Liver (tissue), 9 donors: ENCODE measurements around the gene MECP2. TPM values are rescaled to one million over a fixed set of nuclear protein-coding genes. Genes with fewer than 3 reads are reported as not detected.

Experiments used
- DNase-seq: peaks from one replicate; pipeline ENCODE4 v3.0.0-alpha.2; 2017; ENCODE audit warnings: low spot score
- H3K27ac ChIP-seq, 2 donors: one replicate each; pipeline ENCODE4 v1.7.0; 2013; ENCODE audit warnings: inconsistent platforms in 2 of 2, low read length in 2 of 2, control low read depth in 1 of 2, low read depth in 1 of 2, mild to moderate bottlenecking in 1 of 2
- H3K27me3 ChIP-seq, 4 donors: one replicate each; pipeline versions ENCODE4 v1.6.1 to v1.7.0; 2013; ENCODE audit warnings: low read length in 3 of 4, inconsistent platforms in 1 of 4, mild to moderate bottlenecking in 1 of 4, moderate library complexity in 1 of 4; ENCODE audit not compliant: control insufficient read depth in 4 of 4, insufficient read depth in 4 of 4
- H3K36me3 ChIP-seq, 4 donors: one replicate each; pipeline versions ENCODE4 v1.6.1 to v1.7.0; 2013; ENCODE audit warnings: low read length in 3 of 4, mild to moderate bottlenecking in 3 of 4, low read depth in 1 of 4, moderate library complexity in 1 of 4; ENCODE audit not compliant: control insufficient read depth in 4 of 4, insufficient read depth in 3 of 4
- H3K4me1 ChIP-seq, 4 donors: one replicate each; pipeline versions ENCODE4 v1.6.1 to v1.7.0; 2013; ENCODE audit warnings: low read length in 3 of 4, mild to moderate bottlenecking in 3 of 4, moderate library complexity in 1 of 4; ENCODE audit not compliant: control insufficient read depth in 4 of 4, insufficient read depth in 4 of 4
- H3K4me3 ChIP-seq, 3 donors: one replicate each; pipeline versions ENCODE4 v1.6.1 to v1.7.0; 2013; ENCODE audit warnings: low read length in 3 of 3, control low read depth in 1 of 3, low read depth in 1 of 3, mild to moderate bottlenecking in 1 of 3
- H3K9ac ChIP-seq, 2 donors: one replicate each; pipeline ENCODE4 v1.7.0; 2013; ENCODE audit warnings: low read length in 2 of 2, mild to moderate bottlenecking in 2 of 2, moderate library complexity in 2 of 2, control low read depth in 1 of 2, low read depth in 1 of 2
- H3K9me3 ChIP-seq, 4 donors: one replicate each; pipeline versions ENCODE4 v1.6.1 to v1.7.0; 2013; ENCODE audit warnings: low read length in 3 of 4; ENCODE audit not compliant: control insufficient read depth in 4 of 4
- CTCF ChIP-seq: fragments of 150-350 bp; IDR thresholded peaks from 2 replicates; pipeline ENCODE4 v1.5.1; 2017; ENCODE audit warnings: improper control_type of control experiment, low read depth, low read length; ENCODE audit not compliant: missing input control
- EGR1 ChIP-seq, 2 donors: IDR thresholded peaks; 2 replicates each; pipeline ENCODE4 v1.6.1; 2016 to 2018; ENCODE audit warnings: antibody characterized with exemption in 2 of 2, low read depth in 2 of 2
- FOXA2 ChIP-seq: IDR thresholded peaks from 2 replicates; pipeline ENCODE4 v1.6.1; 2016; ENCODE audit warnings: antibody characterized with exemption
- GABPA ChIP-seq, 2 donors: IDR thresholded peaks in 1 of 2; conservative IDR thresholded peaks in 1 of 2; 2 replicates each; pipeline ENCODE4 v1.6.1; 2016; ENCODE audit warnings: antibody characterized with exemption in 2 of 2, mild to moderate bottlenecking in 1 of 2, moderate library complexity in 1 of 2
- HNF4G ChIP-seq: IDR thresholded peaks from 2 replicates; pipeline ENCODE4 v1.6.1; 2016; ENCODE audit warnings: antibody characterized with exemption
- NR2F2 ChIP-seq: IDR thresholded peaks from 2 replicates; pipeline ENCODE4 v1.6.1; 2016; ENCODE audit warnings: antibody characterized with exemption
- RXRA ChIP-seq, 2 donors: IDR thresholded peaks; 2 replicates each; pipeline ENCODE4 v1.6.1; 2017 to 2018; ENCODE audit warnings: antibody characterized with exemption in 2 of 2, mild to moderate bottlenecking in 1 of 2
- TAF1 ChIP-seq: conservative IDR thresholded peaks from 2 replicates; pipeline ENCODE4 v1.6.1; 2016; ENCODE audit warnings: antibody characterized with exemption, mild to moderate bottlenecking
- YY1 ChIP-seq: IDR thresholded peaks from 2 replicates; pipeline ENCODE4 v1.6.1; 2016; ENCODE audit warnings: antibody characterized with exemption, mild to moderate bottlenecking
- ZBTB33 ChIP-seq: IDR thresholded peaks from 2 replicates; pipeline ENCODE4 v1.6.1; 2016; ENCODE audit warnings: antibody characterized with exemption
- WGBS: extraction: QIAGEN DNeasy Blood & Tissue Kit; methylation state at CpG from one replicate; pipeline ENCODE4 v1.1.7; 2013; 5-methylcytosine and 5-hydroxymethylcytosine counted together
- polyA plus RNA-seq, 2 donors: library from polyadenylated mRNA; stranded (reverse) in 1 of 2; unstranded in 1 of 2; fragments of 200-250 nt in 1 of 2; fragments of >200 nt in 1 of 2; fragmentation: Nextera tagmentation in 1 of 2; extraction: Ambion mirVana in 1 of 2; gene quantifications; one replicate each; pipeline versions ENCODE4 v1.2.1 to v1.2.3, GENCODE V29; 2013 to 2015
- total RNA-seq, 2 donors: library from RNA; depleted of rRNA; stranded (reverse); fragments of >200 nt; gene quantifications; one replicate each; pipeline ENCODE4 v1.2.3, GENCODE V29; 2014
- TF ChIP-seq, protein P1 (sequence below): IDR thresholded peaks from 2 replicates; pipeline ENCODE4 v1.6.1; 2016; ENCODE audit warnings: antibody characterized with exemption, mild to moderate bottlenecking
- TF ChIP-seq, protein P2 (sequence below): IDR thresholded peaks from 2 replicates; pipeline ENCODE4 v1.6.1; 2016; ENCODE audit warnings: antibody characterized with exemption
- donor health status: healthy.
- donor health status: healthy.
- donor health status: healthy.
- donor health status: healthy.
- donor health status: healthy.

The MECP2 gene
- total and polyA plus RNA-seq, 4 donors, result 6.9 to 22.0 (median 10.0) TPM

- H3K27me3 ChIP-seq, result no peaks in the 10 kb centered on the region
- peak overlapping the region in 1 of 2 donors; percentile 22 for H3K9ac ChIP-seq
- H3K4me3 ChIP-seq, result peak overlapping the region; percentile 15 to 82 (median 61)
- DNase-seq, result no peak
- H3K27ac ChIP-seq, result peak overlapping the region in 1 of 2 donors; percentile 64
- no peaks in the 10 kb centered on the region for H3K9me3 ChIP-seq
- WGBS, result 16% methylated on average over 32 of the region's 45 CpGs
- H3K4me1 ChIP-seq, result peaks cover 2 to 22% (median 10%) of the 10 kb centered on the region in 4 donors
- peaks cover 0 to 11% (median 4%) of the 10 kb centered on the region in 4 donors for H3K36me3 ChIP-seq
- TF ChIP-seq ZBTB33 (no peak), RXRA (IDR thresholded peaks at IDR 0.05) (no peak)
These were observed 78.4 kb downstream of the MECP2 start for GRCh38 chrX:154019061-154019621.

DNA sequence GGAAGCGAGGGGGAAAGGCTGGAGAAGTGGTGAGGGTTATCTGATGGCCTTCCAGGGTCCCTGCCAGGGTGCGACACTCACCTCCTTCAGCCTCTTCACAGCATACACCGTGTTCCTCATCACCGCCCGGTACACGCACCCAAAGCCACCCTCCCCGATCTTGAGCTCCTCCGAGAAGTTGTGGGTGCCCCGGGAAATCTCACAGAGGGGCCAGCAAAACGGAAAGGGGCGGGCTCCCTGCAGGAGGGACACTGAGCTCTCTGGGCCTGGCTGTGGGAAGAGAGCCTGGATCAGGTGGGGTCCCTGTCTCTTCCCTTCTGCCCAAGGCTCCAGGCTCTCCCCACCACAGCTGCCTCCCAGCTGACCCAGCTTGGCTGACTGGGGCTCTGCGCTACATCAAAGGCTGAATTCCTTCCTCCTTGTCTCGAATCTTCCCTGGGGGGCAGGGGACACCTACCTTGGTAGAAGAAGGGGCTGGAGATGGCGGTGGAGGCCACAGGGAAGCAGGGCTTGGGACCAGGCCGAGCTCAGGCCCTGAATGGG is 78.9 kb downstream of the MECP2 start:
- H3K4me1 ChIP-seq, result peaks cover 2 to 19% (median 8%) of the 10 kb centered on the region in 4 donors
- no peaks in the 10 kb centered on the region for H3K27me3 ChIP-seq
- peak overlapping the region in 1 of 2 donors; percentile 64 for H3K27ac ChIP-seq
- H3K4me3 ChIP-seq, result peak overlapping the region; percentile 15 to 82 (median 61)
- no peaks in the 10 kb centered on the region for H3K9me3 ChIP-seq
- WGBS, result 78% methylated on average over 15 of the region's 15 CpGs
- DNase-seq, result no peak
- peak overlapping the region in 1 of 2 donors; percentile 22 for H3K9ac ChIP-seq
- TF ChIP-seq, protein P1, sequence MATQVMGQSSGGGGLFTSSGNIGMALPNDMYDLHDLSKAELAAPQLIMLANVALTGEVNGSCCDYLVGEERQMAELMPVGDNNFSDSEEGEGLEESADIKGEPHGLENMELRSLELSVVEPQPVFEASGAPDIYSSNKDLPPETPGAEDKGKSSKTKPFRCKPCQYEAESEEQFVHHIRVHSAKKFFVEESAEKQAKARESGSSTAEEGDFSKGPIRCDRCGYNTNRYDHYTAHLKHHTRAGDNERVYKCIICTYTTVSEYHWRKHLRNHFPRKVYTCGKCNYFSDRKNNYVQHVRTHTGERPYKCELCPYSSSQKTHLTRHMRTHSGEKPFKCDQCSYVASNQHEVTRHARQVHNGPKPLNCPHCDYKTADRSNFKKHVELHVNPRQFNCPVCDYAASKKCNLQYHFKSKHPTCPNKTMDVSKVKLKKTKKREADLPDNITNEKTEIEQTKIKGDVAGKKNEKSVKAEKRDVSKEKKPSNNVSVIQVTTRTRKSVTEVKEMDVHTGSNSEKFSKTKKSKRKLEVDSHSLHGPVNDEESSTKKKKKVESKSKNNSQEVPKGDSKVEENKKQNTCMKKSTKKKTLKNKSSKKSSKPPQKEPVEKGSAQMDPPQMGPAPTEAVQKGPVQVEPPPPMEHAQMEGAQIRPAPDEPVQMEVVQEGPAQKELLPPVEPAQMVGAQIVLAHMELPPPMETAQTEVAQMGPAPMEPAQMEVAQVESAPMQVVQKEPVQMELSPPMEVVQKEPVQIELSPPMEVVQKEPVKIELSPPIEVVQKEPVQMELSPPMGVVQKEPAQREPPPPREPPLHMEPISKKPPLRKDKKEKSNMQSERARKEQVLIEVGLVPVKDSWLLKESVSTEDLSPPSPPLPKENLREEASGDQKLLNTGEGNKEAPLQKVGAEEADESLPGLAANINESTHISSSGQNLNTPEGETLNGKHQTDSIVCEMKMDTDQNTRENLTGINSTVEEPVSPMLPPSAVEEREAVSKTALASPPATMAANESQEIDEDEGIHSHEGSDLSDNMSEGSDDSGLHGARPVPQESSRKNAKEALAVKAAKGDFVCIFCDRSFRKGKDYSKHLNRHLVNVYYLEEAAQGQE, result no peak
- TF ChIP-seq YY1 (no peak), GABPA (IDR thresholded peaks at IDR 0.05 in 1 of 2, conservative IDR thresholded peaks at IDR 0.05 in 1 of 2) (no peak)
- H3K36me3 ChIP-seq, result peaks cover 0 to 11% (median 4%) of the 10 kb centered on the region in 4 donors

DNA sequence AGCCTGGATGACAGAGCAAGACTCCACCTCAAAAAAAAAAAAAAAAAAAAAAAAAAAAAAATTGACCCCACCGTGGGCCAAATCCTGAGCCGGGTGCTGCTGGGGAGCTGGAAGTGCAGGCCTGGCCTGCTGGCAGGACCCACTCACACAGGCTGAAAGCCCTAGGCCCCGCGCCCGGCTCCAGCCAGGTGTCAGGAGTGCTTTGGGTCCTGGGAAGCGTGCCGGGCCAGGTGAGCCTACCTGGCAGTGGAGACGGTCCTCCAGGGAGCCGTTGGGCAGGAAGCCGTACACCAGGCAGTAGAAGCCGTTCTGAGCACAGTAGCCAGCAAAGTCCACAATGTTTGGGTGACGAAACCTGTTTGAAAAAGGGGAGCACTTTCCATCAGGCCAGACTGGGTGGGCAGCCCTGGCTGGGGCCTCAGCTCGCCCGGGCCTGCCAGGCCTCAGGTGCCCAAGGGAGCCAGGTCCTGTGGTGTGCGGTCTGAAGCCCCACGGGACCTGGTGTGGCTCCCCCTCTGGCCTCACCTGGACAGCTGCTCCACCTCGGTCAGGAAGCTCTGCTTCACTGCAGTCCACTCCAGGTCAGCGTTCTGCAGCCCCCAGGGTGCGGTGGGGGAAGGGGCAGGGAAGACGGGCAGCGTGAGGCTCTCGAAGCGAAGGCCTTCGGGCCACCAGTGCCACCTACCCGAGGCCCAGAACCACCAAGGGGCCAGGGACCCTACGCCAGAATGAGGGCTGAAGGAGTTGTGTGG is 79.6 kb downstream of the MECP2 start:
- TF ChIP-seq EGR1 (IDR thresholded peaks at IDR 0.05; ENCODE audit: low read depth in 2 of 2), result no peak
- TF ChIP-seq NR2F2, result no peak
- TF ChIP-seq, protein P1, result no peak
- no peak for TF ChIP-seq TAF1
- no peak for TF ChIP-seq GABPA (IDR thresholded peaks at IDR 0.05 in 1 of 2, conservative IDR thresholded peaks at IDR 0.05 in 1 of 2)
- TF ChIP-seq CTCF, result no peak
- no peak for TF ChIP-seq FOXA2
- TF ChIP-seq HNF4G, result no peak
- TF ChIP-seq, protein P2, sequence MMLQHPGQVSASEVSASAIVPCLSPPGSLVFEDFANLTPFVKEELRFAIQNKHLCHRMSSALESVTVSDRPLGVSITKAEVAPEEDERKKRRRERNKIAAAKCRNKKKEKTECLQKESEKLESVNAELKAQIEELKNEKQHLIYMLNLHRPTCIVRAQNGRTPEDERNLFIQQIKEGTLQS, result no peak
- no peak for TF ChIP-seq YY1
- no peak overlapping the region for H3K4me3 ChIP-seq
- H3K4me1 ChIP-seq, result peaks cover 0 to 15% (median 7%) of the 10 kb centered on the region in 4 donors
- H3K27ac ChIP-seq, result no peak overlapping the region
- H3K9me3 ChIP-seq, result no peaks in the 10 kb centered on the region
- no peak for DNase-seq
- peaks cover 0 to 11% (median 4%) of the 10 kb centered on the region in 4 donors for H3K36me3 ChIP-seq
- no peak overlapping the region for H3K9ac ChIP-seq
- no peaks in the 10 kb centered on the region for H3K27me3 ChIP-seq
- WGBS, result 91% methylated on average over 26 of the region's 26 CpGs
